ENCODE results near the gene DLG4. TPM values are rescaled to one million over a fixed set of nuclear protein-coding genes. Genes with fewer than 3 reads are reported as not detected.

Gene DLG4
- total RNA-seq, 1 donor from 2014 or later: 44.3 TPM

- TF ChIP-seq CTCF (IDR thresholded peaks at IDR 0.05; ENCODE audit: unreplicated experiment): no peak
- DNase-seq (ENCODE audit: low spot score): peak; percentile 99
- peaks cover 12% of the 10 kb centered on the region for H3K27me3 Mint-ChIP-seq (ENCODE audit: unreplicated experiment)
- peaks cover 30% of the 10 kb centered on the region for H3K36me3 Mint-ChIP-seq (ENCODE audit: low read depth, unreplicated experiment)
- no peaks in the 10 kb centered on the region for H3K9me3 Mint-ChIP-seq (ENCODE audit: unreplicated experiment)
- H3K4me1 Mint-ChIP-seq (ENCODE audit: unreplicated experiment): peaks cover 31% of the 10 kb centered on the region
- peak within 1 kb of the TSS; percentile 99 for H3K27ac Mint-ChIP-seq (ENCODE audit: unreplicated experiment)
- H3K4me3 Mint-ChIP-seq (ENCODE audit: unreplicated experiment): peak within 1 kb of the TSS; percentile 93
Observed at GRCh38 chr17:7252176-7253043, 32.8 kb upstream of the DLG4 start, which contains the start of gene ELP5. TSS of gene ELP5 (plus strand) at chr17:7252215. CDS start at chr17:7252551, 336 bp downstream.

- H3K9me3 Mint-ChIP-seq (ENCODE audit: unreplicated experiment): no peaks in the 10 kb centered on the region
- TF ChIP-seq CTCF (IDR thresholded peaks at IDR 0.05; ENCODE audit: unreplicated experiment): no peak
- peaks cover 28% of the 10 kb centered on the region for H3K36me3 Mint-ChIP-seq (ENCODE audit: low read depth, unreplicated experiment)
- H3K27ac Mint-ChIP-seq (ENCODE audit: unreplicated experiment): peak within 1 kb of the TSS; percentile 99
- DNase-seq (ENCODE audit: low spot score): peak; percentile 78
- H3K4me1 Mint-ChIP-seq (ENCODE audit: unreplicated experiment): peaks cover 33% of the 10 kb centered on the region
- peak within 1 kb of the TSS; percentile 93 for H3K4me3 Mint-ChIP-seq (ENCODE audit: unreplicated experiment)
- peaks cover 14% of the 10 kb centered on the region for H3K27me3 Mint-ChIP-seq (ENCODE audit: unreplicated experiment)
Observed at GRCh38 chr17:7251661-7252175, 32.1 kb upstream of the DLG4 start, which contains the start of gene CTDNEP1. TSS of gene CTDNEP1 (minus strand) at chr17:7251734. CDS start at chr17:7251296, 438 bp downstream.

GRCh38 chr17:7250695-7251627, 31.3 kb upstream of the DLG4 start:
- peaks cover 12% of the 10 kb centered on the region for H3K27me3 Mint-ChIP-seq (ENCODE audit: unreplicated experiment)
- H3K4me3 Mint-ChIP-seq (ENCODE audit: unreplicated experiment): peak overlapping the region; percentile 93
- H3K4me1 Mint-ChIP-seq (ENCODE audit: unreplicated experiment): peaks cover 33% of the 10 kb centered on the region
- no peak for TF ChIP-seq CTCF (IDR thresholded peaks at IDR 0.05; ENCODE audit: unreplicated experiment)
- no peaks in the 10 kb centered on the region for H3K9me3 Mint-ChIP-seq (ENCODE audit: unreplicated experiment)
- peak overlapping the region; percentile 96 for H3K27ac Mint-ChIP-seq (ENCODE audit: unreplicated experiment)
- DNase-seq (ENCODE audit: low spot score): no peak
- H3K36me3 Mint-ChIP-seq (ENCODE audit: low read depth, unreplicated experiment): peaks cover 30% of the 10 kb centered on the region

- peak overlapping the region; percentile 93 for H3K4me3 Mint-ChIP-seq (ENCODE audit: unreplicated experiment)
- no peak for TF ChIP-seq CTCF (IDR thresholded peaks at IDR 0.05; ENCODE audit: unreplicated experiment)
- H3K4me1 Mint-ChIP-seq (ENCODE audit: unreplicated experiment): peaks cover 33% of the 10 kb centered on the region
- peaks cover 32% of the 10 kb centered on the region for H3K36me3 Mint-ChIP-seq (ENCODE audit: low read depth, unreplicated experiment)
- H3K27ac Mint-ChIP-seq (ENCODE audit: unreplicated experiment): no peak overlapping the region
- peaks cover 12% of the 10 kb centered on the region for H3K27me3 Mint-ChIP-seq (ENCODE audit: unreplicated experiment)
- H3K9me3 Mint-ChIP-seq (ENCODE audit: unreplicated experiment): no peaks in the 10 kb centered on the region
- DNase-seq (ENCODE audit: low spot score): no peak
Observed at GRCh38 chr17:7249830-7250229, 30.2 kb upstream of the DLG4 start.
